Ecto neural progenitor cell (in vitro differentiated cells): Measurements from ENCODE around the gene EDIL3.
A peak's percentile ranks its signal among the peaks of the same experiment; 100 is the strongest.

Source experiments
- DNase-seq: peaks from one replicate; pipeline ENCODE4 v3.0.0-alpha.2; 2018; ENCODE audit warnings: low spot score

EDIL3 gene

DNA sequence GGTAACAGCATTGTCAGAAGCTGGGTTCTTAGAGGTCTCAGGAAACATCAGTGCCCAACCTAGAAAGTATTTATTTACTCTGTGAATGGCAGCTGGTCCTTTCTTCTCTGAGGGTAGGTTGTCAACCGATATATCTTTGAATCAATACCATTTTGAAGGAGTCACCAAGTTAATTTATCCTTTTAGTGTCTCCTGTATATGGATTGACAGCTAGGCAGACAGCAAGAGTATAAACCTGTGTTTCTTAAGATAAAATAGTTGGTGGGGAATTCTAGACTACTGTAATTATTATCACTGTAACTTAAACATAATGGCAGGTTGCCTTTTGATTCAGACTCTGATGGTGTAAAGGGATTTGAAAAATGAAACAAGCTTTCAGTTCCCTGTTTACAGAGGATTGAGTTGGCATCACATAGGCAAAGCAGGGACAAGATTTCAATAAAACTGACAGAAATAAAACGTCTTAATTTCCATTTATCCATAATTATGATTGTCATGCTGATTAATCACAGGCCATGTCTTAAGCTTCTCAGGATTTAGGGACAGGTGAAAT lies 473.2 kb downstream of the EDIL3 start:
- no peak for DNase-seq

DNA sequence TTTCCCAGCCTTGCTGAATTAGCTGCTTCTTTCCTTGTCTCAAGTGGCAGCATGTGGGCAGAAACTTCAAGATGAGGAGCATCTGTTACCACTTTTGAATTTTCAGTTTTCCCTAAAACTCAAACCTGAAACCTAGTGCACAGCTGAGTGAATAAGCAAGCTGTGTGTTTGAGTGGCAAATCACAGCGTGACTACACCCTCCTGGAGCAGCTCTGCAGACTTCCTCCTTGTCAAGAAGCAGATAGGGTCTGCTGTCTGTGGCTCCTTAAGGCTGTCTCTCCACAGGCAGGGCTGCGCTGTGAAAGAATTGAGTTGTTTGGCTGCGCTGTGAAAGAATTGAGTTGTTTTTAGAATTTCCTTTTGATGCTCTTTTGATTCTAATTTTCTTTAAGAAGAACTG lies 484.4 kb downstream of the EDIL3 start:
- DNase-seq = peak; percentile 50

- no peak for DNase-seq
These were observed 485.2 kb downstream of the EDIL3 start for GRCh38 chr5:83899326-83899970.

- no peak for DNase-seq
These were observed 488.8 kb downstream of the EDIL3 start for GRCh38 chr5:83895860-83896259.

DNA sequence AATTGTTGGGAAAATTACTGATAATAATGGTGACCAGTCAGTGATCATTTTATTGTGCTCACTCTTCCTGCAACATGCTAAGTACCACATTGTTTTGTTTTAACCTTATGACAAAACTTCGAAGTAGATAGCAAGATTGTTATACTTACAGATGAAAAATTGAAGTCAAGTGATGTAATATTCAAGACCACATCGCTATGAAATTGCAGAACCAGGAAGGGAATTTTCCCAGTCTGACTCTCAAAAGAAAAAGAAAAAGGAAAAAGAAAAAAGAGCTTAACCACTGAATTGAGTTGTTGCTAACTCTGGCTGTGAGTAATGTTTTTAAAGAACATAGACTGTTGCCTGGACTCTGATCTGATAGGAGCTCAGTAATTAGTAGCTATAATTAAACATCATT lies 493.4 kb downstream of the EDIL3 start:
- DNase-seq = no peak
